OCI-LY7 (cell line): Measurements from ENCODE around the gene SND1. TPM values are rescaled to one million over a fixed set of nuclear protein-coding genes. Genes with fewer than 3 reads are reported as not detected.
A peak's percentile ranks its signal among the peaks of the same experiment; 100 is the strongest.

Source experiments
- BruUV-seq: library from RNA; stranded (reverse); fragments of 400-500 nt; replicated peaks from 2 replicates; lab custom pipeline; 2021; lab: Mats Ljungman, UMichigan
- CTCF ChIA-PET: fragments of 300-600 bp; sonication (Branson Sonifier 250); formaldehyde crosslinking; loops from one replicate; lab custom pipeline; 2022; ENCODE audit warnings: antibody characterized with exemption; ENCODE audit not compliant: unreplicated experiment; lab: Charles Lee
- POLR2A ChIA-PET: fragments of 300-600 bp; sonication (Branson Sonifier 250); formaldehyde crosslinking; loops from one replicate; lab custom pipeline; 2022; ENCODE audit warnings: antibody characterized with exemption; lab: Charles Lee
- DNase-seq: peaks from one replicate; pipeline ENCODE4 v3.0.0-alpha.2; 2015; ENCODE audit warnings: low spot score
- H2AFZ ChIP-seq: fragments of 200-600 bp; sonication (generic), shearing (Covaris generic); 2 replicates; pipeline ENCODE4 v1.6.1; 2014; ENCODE audit warnings: mild to moderate bottlenecking, antibody characterized with exemption, low read length, moderate library complexity
- H3K27ac ChIP-seq: fragments of 200-600 bp; sonication (generic); 2 replicates; pipeline ENCODE4 v1.5.1; 2014; ENCODE audit warnings: mixed run types, low read depth, mild to moderate bottlenecking, moderate library complexity, low read length, inconsistent platforms; ENCODE audit not compliant: poor library complexity, severe bottlenecking
- H3K36me3 ChIP-seq: fragments of 200-600 bp; sonication (generic); 2 replicates; pipeline ENCODE4 v1.6.1; 2014; ENCODE audit warnings: mild to moderate bottlenecking, antibody characterized with exemption, low read length, moderate library complexity, mixed read lengths; ENCODE audit not compliant: insufficient read depth
- H3K4me1 ChIP-seq: fragments of 200-600 bp; sonication (generic); 2 replicates; pipeline ENCODE4 v1.5.1; 2014; ENCODE audit warnings: mild to moderate bottlenecking, low read length; ENCODE audit not compliant: insufficient read depth, poor library complexity, severe bottlenecking
- H3K4me2 ChIP-seq: fragments of 200-600 bp; sonication (generic); 2 replicates; pipeline ENCODE4 v1.6.1; 2014; ENCODE audit warnings: mild to moderate bottlenecking, low read length
- H3K4me3 ChIP-seq: fragments of 200-600 bp; sonication (generic); 2 replicates; pipeline ENCODE4 v1.5.1; 2014; ENCODE audit warnings: mild to moderate bottlenecking, low read depth, low read length; ENCODE audit not compliant: poor library complexity, severe bottlenecking
- H3K79me2 ChIP-seq: fragments of 200-600 bp; sonication (generic); 2 replicates; pipeline ENCODE4 v1.6.1; 2016; ENCODE audit warnings: low read depth, mild to moderate bottlenecking, low read length, moderate library complexity, mixed read lengths; ENCODE audit not compliant: insufficient read depth
- H3K9me2 ChIP-seq: fragments of 200-600 bp; sonication (generic); 2 replicates; pipeline ENCODE4 v1.6.1; 2016; ENCODE audit warnings: mild to moderate bottlenecking, low read length, mixed read lengths; ENCODE audit not compliant: insufficient read depth
- H3K9me3 ChIP-seq: fragments of 200-600 bp; sonication (generic); 2 replicates; pipeline ENCODE4 v1.6.1; 2014; ENCODE audit warnings: mild to moderate bottlenecking, mixed run types, low read length, mixed read lengths
- H4K20me1 ChIP-seq: fragments of 200-600 bp; sonication (generic); 2 replicates; pipeline ENCODE4 v1.6.1; 2014; ENCODE audit warnings: mild to moderate bottlenecking, antibody characterized with exemption, low read length, moderate library complexity, mixed read lengths; ENCODE audit not compliant: insufficient read depth
- EZH2phosphoT487 ChIP-seq: fragments of 200-600 bp; sonication (generic); IDR thresholded peaks from 2 replicates; pipeline ENCODE4 v1.6.1; 2018; ENCODE audit warnings: low read depth, borderline replicate concordance, mild to moderate bottlenecking, mixed run types, antibody characterized with exemption, low read length, moderate library complexity, mixed read lengths
- intact Hi-C: fragments of 100-400 bp; cut with micrococcal nuclease; formaldehyde crosslinking; loops from one replicate; pipeline ENCODE4 v1.10.0; 2022; ENCODE audit not compliant: unreplicated experiment
- total RNA-seq, 2 experiments: library from RNA; depleted of rRNA in 1 of 2; stranded (reverse); fragments of >200 nt in 1 of 2; shearing (Covaris generic) in 1 of 2; gene quantifications; 2 replicates each; pipeline ENCODE4 v1.2.3, GENCODE V29; 2014 to 2022
- TF ChIP-seq, protein P1 (sequence below): fragments of 200-600 bp; sonication (generic); conservative IDR thresholded peaks from 2 replicates; pipeline ENCODE4 v1.5.1; 2014; ENCODE audit warnings: mild to moderate bottlenecking, antibody characterized with exemption, low read length, moderate library complexity, mixed read lengths

The SND1 gene
- total RNA-seq, 2 experiments from 2014 or later, result 111 to 221 TPM

DNA sequence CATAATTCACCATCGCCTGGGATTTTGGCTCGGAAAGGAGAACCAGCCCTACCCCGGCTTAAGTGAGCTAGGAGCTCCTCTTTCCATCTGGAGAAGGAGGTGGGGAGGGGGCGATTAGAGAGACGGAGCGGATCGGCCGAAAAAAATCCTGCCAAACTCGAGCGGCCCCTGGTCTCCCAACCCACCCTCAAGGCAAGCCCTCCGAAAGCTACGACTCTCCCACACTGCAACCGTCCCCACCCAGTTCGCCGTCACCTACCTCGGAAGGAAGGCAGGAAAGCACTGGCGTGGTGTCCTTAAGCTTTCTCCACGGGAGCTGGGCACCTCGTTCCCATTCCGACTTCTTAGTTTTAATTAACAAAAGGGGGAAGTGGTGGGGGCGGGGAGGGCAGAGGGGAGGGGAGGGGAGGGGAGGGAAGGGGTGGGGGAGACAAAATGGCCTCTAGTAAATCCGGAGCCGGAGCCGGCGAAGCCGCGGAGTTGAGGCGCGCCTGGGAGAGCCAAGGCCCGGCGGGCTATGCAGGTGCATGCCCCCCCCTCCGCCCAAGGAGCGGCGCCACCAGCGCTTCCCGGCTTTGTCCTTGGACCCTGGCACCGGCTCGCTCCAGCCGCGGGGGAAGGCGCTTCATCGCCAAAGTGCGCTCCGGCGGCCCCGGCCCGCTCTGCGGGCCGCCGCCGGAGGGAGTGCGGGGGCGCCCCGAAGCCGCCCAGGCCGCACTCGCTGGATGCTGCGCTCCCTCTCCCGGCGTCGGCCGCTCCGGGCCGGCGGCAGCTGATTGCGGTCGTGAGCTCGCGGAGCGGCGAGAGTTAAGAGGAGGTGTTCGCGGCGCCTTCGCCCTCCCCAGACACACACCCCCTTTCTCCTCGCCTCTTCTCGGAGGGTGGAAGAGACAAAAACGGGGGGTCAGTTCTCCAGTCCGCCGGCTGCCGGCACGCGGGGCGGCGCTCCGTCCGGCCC lies 378.9 kb downstream of the SND1 start, which contains the start of gene LRRC4:
Gene LRRC4, minus strand, starts transcription at position 784 of the 958 bp plus-strand sequence. CDS start 797 bp downstream, outside the sequence.
- peak within 1 kb of the TSS; percentile 65; the same call in 1 of the 2 replicates for H3K4me2 ChIP-seq
- no peak within 1 kb of the TSS for H3K27ac ChIP-seq
- H3K36me3 ChIP-seq, result peaks cover 11% of the 10 kb centered on the region
- H3K4me1 ChIP-seq, result no peaks in the 10 kb centered on the region
- H3K9me3 ChIP-seq, result no peaks in the 10 kb centered on the region
- BruUV-seq, result no TSS peak
- POLR2A ChIA-PET, result interaction anchor here (1.3 kb wide), 1 partner anchor 73 kb away, joined by 3 read pairs; no protein-coding TSS in a partner anchor
- no peaks in the 10 kb centered on the region for H3K79me2 ChIP-seq
- intact Hi-C loops, result no loop called here
- H2AFZ ChIP-seq, result no peak within 1 kb of the TSS
- H3K9me2 ChIP-seq, result no peaks in the 10 kb centered on the region
- peak within 1 kb of the TSS; percentile 35 for H3K4me3 ChIP-seq
- TF ChIP-seq, protein P1, sequence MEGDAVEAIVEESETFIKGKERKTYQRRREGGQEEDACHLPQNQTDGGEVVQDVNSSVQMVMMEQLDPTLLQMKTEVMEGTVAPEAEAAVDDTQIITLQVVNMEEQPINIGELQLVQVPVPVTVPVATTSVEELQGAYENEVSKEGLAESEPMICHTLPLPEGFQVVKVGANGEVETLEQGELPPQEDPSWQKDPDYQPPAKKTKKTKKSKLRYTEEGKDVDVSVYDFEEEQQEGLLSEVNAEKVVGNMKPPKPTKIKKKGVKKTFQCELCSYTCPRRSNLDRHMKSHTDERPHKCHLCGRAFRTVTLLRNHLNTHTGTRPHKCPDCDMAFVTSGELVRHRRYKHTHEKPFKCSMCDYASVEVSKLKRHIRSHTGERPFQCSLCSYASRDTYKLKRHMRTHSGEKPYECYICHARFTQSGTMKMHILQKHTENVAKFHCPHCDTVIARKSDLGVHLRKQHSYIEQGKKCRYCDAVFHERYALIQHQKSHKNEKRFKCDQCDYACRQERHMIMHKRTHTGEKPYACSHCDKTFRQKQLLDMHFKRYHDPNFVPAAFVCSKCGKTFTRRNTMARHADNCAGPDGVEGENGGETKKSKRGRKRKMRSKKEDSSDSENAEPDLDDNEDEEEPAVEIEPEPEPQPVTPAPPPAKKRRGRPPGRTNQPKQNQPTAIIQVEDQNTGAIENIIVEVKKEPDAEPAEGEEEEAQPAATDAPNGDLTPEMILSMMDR, result no peak
- TF ChIP-seq EZH2phosphoT487, result 0 out of 2 replicates have a peak, but pooled peaks have one; percentile 47
- peak; percentile 30 for DNase-seq
- CTCF ChIA-PET, result no interaction called here
- peaks cover 16% of the 10 kb centered on the region; the same call in 1 of the 2 replicates for H4K20me1 ChIP-seq

DNA sequence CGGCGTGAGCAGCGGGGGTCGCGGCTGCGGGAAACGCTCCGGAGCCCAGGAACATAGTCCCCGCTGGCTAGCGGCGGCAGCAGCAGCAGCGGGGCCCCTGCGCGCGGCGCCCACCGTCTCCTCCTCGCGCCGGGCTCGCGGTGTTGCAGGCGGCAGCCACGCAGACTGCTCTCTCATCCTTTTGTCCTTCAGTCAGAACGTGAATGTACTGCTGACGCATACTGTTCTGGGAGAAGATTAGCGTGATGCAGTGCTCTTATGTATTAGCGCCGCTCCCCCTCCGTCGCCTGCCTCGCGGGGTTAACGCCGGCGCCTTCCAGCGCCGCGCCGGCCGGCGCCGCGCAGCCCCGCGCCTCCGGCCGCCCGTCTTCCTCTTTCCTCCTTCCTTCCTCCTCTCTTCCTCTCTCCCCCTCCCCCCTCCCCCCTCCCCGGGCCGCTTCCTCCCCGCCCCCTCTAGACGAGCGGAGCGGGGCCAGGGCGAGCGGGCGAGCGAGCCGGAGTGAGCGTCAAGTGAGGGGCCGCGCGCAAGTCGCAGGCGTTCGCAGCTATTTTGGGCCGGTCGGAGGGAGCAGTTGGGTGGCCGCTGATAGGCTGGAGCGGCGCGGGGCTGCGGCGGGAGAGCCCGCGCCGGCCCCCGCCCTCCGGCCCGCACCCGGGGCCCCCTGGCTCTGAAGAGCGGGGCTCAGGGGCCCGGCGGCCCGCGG lies 380.1 kb downstream of the SND1 start:
- H4K20me1 ChIP-seq, result peaks cover 21% of the 10 kb centered on the region
- intact Hi-C loops, result no loop called here
- no peak overlapping the region for H3K27ac ChIP-seq
- TF ChIP-seq EZH2phosphoT487, result no peak
- TF ChIP-seq, protein P1, result no peak
- no peaks in the 10 kb centered on the region for H3K9me2 ChIP-seq
- ChIA-PET CTCF (no interaction called here), POLR2A (no interaction called here)
- H3K4me2 ChIP-seq, result peak overlapping the region; percentile 65; the same call in 1 of the 2 replicates
- peak overlapping the region; percentile 32 for H3K4me3 ChIP-seq
- DNase-seq, result peak; percentile 48
- peaks cover 11% of the 10 kb centered on the region for H3K36me3 ChIP-seq
- H2AFZ ChIP-seq, result no peak overlapping the region
- no peaks in the 10 kb centered on the region for H3K9me3 ChIP-seq
- H3K79me2 ChIP-seq, result no peaks in the 10 kb centered on the region
- no peaks in the 10 kb centered on the region for H3K4me1 ChIP-seq
- BruUV-seq, result no TSS peak
